GM12873 (cell line): ENCODE data around the gene IFT81.

Experiments used
- CTCF ChIP-seq: IDR thresholded peaks from 2 replicates; pipeline ENCODE4 v1.5.1; 2012; ENCODE audit warnings: low read depth, mild to moderate bottlenecking, moderate library complexity, low read length, control low read depth; ENCODE audit not compliant: insufficient read depth; ENCODE audit errors: missing control alignments

IFT81 gene

GRCh38 chr12:110109837-110110535 lies 14.2 kb upstream of the IFT81 start:
- TF ChIP-seq CTCF, result no peak

GRCh38 chr12:110111476-110112334 lies 12.5 kb upstream of the IFT81 start:
- TF ChIP-seq CTCF, result no peak

GRCh38 chr12:110112335-110112660 lies 11.9 kb upstream of the IFT81 start:
- no peak for TF ChIP-seq CTCF

- no peak for TF ChIP-seq CTCF
Observed at GRCh38 chr12:110114528-110114937, 9.6 kb upstream of the IFT81 start.

GRCh38 chr12:110115675-110116074 lies 8.5 kb upstream of the IFT81 start:
- no peak for TF ChIP-seq CTCF

GRCh38 chr12:110116623-110117022 lies 7.5 kb upstream of the IFT81 start:
- no peak for TF ChIP-seq CTCF

GRCh38 chr12:110117956-110118685 lies 6.0 kb upstream of the IFT81 start:
- TF ChIP-seq CTCF, result no peak
